ENCODE results near the gene RELT.

The RELT gene

DNA sequence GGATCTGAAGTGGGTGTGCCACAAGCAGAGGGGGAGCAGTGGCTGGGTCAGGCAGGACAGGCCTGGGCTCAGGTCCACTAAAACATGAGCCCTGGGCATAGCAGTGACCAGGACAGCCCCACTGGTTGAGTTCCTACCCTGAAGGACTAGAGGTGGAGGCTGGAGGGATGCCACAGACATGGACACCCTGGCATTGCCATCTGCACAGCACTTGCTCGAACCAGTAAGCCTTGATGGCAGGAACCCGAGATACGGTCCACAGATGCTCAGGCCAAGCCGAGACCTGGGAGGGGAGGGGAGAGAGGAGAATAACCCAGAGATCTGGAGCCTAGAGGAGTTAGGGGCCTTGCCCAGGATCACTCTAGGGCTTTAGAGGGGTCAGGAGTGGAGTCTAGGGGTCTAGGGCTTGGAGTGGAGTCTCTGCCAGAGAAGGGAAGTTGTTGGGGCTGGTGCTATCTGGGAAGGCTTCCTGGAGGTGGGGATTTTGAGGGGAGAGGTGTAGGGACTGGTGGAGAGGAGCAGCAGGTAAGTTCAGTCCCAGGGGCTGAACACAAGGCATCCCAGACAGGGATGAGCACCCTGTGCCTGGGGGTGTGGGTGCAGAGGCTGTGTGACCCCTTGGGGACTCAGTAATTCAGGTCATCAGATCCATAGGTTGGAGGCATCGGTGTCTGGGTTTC is 30.6 kb upstream of the RELT start:
- DNase-seq = no peak
- in situ Hi-C loops (cut with HindIII; ENCODE audit: low pct_ligation_motif_present, low pct_unique_long_range_greater_than_20kb, low sequenced_read_pairs) = no loop called here

DNA sequence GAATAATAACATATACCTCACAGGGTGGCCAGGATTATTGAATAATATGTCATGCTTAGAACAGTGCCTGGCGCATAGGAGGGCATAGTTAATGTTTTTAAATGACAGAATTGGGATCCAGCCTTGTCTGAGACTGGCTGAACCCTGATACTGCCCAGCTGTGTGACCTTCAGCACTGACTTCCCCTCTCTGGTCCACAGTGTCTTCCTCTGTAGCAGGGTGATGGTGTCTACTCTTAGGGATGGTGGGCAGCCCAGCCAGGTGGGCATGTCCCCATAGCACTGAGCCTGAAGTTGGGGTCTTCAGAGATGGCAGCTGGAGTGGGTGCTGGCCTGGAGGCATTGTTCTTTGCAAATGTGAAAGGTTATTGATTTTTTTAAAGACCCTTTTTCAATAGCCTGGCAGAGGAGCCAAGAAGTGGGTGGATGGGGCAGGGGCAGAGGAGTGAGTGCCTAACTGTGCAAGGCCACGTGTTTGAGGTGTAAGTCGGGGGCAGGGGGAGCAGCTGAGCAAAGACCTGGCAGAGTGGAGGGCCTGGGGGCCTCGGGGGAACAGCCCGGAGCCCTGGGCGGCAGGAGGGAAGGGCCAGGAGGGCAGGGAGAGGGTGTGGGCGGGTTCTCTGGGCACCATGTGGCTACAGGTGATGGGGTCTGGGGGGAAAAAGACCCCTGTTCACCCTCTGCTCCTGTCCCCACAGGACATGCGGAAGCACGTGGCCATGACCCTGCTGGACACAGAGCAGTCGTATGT is 29.8 kb upstream of the RELT start:
- DNase-seq = no peak
- in situ Hi-C loops (cut with HindIII; ENCODE audit: low pct_ligation_motif_present, low pct_unique_long_range_greater_than_20kb, low sequenced_read_pairs) = no loop called here

DNA sequence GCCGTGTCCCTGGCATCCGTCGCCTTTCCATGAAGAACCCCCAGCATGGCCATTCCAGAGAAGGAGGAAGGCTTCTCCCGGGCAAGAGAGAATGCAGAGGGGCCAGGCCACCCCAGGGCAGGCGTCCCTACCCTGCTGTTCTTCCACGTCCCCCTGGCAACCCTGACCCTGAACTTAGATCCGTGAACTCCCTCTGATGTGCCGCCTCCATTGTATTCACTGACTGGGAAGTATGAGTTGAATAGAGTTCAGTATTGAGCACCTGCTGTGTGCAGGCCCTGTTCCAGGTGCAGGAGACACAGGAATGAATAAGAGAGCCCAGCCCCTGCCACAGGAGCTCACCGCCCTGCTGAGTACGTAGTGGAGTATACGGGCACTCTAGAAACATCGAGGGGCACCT is 29.1 kb upstream of the RELT start:
- DNase-seq = no peak
- in situ Hi-C loops (cut with HindIII; ENCODE audit: low pct_ligation_motif_present, low pct_unique_long_range_greater_than_20kb, low sequenced_read_pairs) = no loop called here

DNA sequence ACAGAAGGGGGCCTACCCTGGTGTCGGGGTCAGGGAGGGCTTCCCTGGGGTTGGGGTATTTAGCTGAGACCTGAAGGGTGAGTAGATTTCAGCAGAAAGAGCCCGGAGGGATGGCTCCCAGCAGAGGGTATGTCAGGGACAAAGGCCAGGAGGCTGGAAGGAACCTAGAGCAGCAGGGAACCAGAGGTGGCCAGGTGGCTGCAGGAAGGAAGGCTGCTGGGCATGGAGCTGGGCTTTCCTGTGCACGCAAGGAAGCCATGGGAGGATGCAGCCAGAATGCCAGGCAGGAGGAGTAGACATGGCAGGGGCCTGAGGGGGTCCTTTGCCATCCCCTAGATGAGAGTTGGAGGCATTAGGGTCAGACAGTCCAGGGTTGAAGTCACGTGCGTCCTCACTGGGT is 27.4 kb upstream of the RELT start:
- in situ Hi-C loops (cut with HindIII; ENCODE audit: low pct_ligation_motif_present, low pct_unique_long_range_greater_than_20kb, low sequenced_read_pairs) = no loop called here
- DNase-seq = no peak

DNA sequence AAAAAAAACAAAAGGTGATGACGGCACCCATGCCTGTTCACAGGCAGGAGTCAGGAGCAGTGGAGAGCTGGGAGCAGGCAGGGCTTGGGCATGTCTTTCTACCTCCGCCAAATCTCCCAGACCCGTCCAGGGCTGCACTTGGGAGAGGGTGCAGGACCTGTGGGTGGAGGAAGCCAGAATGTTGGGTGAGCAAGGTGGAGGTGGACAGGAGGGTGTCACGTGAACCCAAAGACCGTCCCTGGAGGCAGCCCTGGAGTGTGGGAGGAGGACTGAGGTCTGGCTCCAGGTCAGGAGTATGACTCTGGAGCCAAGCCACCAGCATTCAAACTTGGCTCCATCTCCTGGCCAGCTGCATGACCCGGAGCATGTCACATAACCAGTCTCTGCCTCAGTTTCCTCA is 26.6 kb upstream of the RELT start:
- in situ Hi-C loops (cut with HindIII; ENCODE audit: low pct_ligation_motif_present, low pct_unique_long_range_greater_than_20kb, low sequenced_read_pairs) = no loop called here
- no peak for DNase-seq

DNA sequence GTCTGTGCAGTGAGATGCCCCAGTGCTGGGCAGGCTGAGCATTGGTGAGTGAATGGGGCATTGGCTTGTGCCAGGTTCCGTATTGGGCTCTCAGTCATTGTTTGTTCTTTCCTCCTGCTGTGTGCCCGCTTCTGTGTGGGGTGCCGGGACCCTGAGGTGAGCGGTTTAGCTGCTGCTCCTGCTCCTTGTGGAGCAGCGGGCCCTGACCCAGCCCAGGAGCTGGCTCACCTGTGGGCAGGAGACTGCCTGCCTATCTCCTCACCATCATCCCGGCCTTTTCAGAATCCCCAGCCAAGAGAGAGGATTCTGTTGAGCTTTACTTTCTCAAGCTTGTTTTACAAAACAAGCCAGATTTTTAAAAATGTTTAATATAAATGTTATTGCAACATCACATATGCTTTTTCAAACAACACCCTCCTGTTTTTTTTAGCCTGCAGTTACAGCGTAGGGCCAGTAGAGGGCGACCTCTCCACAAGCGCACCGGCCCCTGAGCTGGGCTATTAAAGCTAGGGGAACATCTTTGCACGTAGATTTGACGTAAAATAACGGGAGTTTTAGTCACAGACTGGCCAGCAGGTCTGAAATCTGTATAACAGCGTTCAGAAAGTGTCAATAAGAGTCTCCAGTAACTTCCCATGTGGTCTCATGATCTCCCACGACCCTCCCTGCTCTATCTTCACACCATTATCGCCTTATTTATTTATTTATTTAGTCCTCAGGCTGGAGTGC is 25.1 kb upstream of the RELT start:
- DNase-seq = peak; percentile 47

DNA sequence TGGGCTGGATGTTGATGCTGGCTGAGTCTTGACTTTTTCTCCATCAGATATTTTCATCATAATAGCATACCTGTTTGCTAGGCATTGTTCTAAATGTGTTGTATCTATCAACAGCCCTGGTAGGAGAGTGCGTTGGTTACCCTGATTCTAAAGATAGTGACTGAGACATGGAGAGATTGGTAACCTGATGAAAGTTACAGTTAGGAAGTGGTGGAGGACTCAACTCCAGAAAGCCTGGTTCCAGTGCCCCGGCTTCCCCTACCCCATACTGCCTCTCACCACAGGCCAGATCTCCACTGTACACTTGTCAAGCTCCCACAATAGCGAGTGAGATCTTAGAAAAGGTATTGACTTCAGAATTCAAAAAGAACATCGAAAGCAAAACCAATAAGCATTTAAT is 22.8 kb upstream of the RELT start:
- in situ Hi-C loops (cut with HindIII; ENCODE audit: low pct_ligation_motif_present, low pct_unique_long_range_greater_than_20kb, low sequenced_read_pairs) = no loop called here
- DNase-seq = no peak

More for the DNA sequence above, 25.1 kb upstream of the RELT start:
- in situ Hi-C loops (cut with HindIII; ENCODE audit: low pct_ligation_motif_present, low pct_unique_long_range_greater_than_20kb, low sequenced_read_pairs) = no loop called here

DNA sequence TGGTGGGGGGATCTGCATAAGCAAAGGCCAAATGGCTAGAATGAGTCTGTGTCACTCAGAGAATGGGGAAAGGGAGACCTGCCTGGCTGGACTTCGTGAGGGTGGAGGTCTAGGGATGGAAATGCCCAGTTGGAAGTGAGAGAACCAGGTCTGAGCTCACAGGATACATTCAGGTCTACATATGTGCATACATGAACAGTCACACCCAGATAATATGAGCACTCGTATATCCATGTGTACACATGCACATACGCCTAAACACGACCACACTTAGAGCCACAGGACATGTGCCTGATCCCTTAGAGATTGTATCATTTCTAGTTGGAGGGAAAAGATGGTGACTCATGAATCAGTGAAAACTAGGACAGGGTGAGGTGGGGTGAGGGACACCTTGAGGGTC is 21.1 kb upstream of the RELT start:
- no peak for DNase-seq
- in situ Hi-C loops (cut with HindIII; ENCODE audit: low pct_ligation_motif_present, low pct_unique_long_range_greater_than_20kb, low sequenced_read_pairs) = no loop called here

DNA sequence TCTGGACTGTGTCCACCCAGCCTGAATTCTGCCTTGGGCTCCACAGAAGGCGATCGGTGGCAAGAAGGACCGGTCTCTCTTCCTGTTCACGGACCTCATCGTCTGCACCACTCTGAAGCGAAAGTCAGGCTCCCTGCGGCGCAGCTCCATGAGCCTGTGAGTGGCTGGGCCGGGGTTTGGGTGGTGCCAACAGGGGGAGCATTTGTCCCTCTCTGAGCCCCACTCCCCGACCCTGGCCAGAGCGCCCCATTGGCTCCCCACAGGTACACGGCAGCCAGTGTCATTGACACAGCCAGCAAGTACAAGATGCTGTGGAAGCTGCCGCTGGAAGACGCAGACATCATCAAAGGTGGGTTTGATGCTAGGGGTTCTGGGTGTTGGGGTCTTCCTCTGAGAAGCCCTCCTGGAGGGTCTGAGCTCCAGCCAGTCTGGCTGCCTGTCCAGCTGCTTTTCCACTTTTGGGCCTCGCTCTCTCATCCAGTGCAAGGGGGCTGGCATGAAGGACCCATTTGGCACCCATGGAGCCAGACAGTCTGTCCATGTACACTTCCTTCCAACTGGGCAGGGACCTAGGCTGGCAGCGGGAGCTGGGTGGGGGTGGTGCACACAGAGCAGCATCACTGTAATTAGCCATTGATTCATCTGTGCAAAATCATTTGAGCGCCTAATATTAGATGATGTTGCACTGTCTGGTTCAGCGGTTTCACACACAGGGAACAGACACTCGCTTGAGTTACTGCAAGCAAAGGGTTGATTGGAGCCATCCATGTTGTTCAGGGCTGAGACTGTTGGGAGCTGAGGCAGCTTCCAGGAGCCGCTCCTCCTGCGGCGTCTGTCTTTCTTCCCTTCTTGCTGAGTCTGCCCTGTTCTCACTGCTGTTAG is 19.0 kb upstream of the RELT start:
- DNase-seq = no peak
- in situ Hi-C loops (cut with HindIII; ENCODE audit: low pct_ligation_motif_present, low pct_unique_long_range_greater_than_20kb, low sequenced_read_pairs) = no loop called here

DNA sequence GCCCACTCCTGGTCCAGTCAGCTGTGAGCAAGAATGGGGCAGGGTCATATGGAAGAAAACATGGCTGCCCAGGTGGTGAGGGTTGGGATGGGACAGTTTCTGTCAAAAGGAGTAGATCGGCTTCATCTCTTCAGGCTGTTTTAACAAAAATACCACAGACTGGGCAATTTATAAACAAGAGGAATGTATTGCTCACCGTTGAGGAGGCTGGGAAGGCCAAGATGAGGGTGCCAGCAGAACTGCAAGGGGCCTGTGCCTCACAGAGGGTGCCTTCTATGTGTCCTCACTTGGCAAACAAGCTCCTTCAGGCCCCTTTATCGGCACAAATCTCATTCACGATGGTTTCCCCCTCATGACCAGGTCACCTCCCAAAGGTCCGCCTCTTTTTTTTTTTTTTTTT is 18.1 kb upstream of the RELT start:
- DNase-seq = no peak
- in situ Hi-C loops (cut with HindIII; ENCODE audit: low pct_ligation_motif_present, low pct_unique_long_range_greater_than_20kb, low sequenced_read_pairs) = no loop called here

DNA sequence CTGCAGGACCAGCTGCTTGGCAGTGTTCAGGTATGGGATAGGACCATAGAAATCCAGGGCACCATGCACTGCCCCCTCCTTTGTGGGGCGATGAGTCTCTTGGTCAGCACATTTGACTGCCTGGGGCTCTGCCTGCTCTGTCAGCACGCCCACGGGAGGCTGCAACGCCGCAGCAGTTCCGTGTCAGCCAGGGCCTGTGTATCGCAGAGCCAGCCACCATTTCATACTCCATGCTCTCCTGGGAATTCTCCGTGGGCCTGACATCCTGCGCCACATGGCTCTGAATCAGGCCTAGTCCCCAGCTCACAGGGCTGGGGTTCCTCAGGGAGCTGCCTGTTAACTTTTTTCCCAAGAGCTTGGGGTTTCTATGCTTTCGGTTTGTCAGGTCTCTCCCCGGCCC is 16.9 kb upstream of the RELT start:
- in situ Hi-C loops (cut with HindIII; ENCODE audit: low pct_ligation_motif_present, low pct_unique_long_range_greater_than_20kb, low sequenced_read_pairs) = no loop called here
- no peak for DNase-seq

DNA sequence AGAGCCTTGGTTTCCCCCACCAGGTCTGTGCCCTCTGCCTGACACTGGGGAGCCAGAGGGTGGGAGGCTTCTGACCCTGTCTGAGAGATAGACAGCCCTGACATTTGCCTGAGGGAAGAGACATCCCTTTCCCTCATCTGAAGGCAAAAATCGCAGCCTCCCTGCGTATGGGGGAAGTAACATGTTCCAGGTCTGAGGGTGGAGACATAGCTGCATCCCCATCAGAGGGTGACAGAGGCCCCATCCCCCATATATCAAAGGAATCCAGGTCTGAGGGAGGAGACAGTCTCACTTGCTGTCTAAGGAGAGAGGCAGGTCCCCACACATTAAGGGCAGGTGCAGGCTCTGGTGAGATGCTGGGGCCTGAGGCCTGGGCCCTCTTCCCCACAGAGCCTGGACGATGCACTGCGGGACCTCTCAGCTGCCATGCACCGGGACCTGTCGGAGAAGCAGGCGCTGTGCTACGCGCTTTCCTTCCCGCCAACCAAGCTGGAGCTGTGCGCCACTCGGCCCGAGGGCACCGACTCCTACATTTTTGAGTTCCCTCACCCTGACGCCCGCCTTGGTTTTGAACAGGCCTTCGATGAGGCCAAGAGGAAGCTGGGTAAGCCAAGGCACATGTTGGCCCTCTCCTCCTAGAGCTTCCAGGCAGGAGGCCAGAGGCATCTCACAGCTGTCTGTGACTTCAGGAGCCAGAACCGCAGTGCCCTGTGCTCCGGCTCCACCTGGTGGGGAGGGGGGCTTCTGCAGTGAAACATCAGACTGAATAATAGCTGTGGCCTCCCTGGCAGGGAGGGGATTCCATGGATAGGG is 16.1 kb upstream of the RELT start:
- in situ Hi-C loops (cut with HindIII; ENCODE audit: low pct_ligation_motif_present, low pct_unique_long_range_greater_than_20kb, low sequenced_read_pairs) = no loop called here
- peak; percentile 39 for DNase-seq

DNA sequence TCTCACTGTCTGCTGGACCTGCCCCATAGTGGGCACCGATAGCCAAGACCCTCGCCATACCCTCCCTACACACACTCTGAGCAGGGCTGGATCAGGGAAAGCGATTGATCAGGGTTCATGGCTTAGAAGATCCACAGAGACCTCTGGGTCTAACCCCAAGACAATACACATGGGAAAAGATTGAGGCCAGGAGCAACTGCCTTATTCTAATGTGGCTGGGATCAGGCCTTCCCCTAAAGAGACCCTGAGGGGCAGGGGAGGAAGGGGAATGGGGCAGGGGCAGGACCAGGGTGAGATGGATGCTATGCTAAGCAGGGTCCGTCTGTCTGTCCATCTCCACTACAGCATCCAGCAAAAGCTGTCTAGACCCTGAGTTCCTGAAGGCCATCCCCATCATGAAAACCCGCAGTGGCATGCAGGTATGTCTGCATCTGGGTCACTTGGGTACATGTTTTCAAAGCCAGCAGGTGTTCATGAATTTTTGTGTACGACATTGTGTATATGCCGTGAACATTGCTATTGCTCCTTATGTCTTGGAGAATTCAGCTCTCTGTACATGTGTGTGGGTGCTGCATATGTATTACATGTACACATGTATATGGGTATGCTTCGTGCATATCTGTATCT is 15.3 kb upstream of the RELT start:
- in situ Hi-C loops (cut with HindIII; ENCODE audit: low pct_ligation_motif_present, low pct_unique_long_range_greater_than_20kb, low sequenced_read_pairs) = no loop called here
- no peak for DNase-seq

DNA sequence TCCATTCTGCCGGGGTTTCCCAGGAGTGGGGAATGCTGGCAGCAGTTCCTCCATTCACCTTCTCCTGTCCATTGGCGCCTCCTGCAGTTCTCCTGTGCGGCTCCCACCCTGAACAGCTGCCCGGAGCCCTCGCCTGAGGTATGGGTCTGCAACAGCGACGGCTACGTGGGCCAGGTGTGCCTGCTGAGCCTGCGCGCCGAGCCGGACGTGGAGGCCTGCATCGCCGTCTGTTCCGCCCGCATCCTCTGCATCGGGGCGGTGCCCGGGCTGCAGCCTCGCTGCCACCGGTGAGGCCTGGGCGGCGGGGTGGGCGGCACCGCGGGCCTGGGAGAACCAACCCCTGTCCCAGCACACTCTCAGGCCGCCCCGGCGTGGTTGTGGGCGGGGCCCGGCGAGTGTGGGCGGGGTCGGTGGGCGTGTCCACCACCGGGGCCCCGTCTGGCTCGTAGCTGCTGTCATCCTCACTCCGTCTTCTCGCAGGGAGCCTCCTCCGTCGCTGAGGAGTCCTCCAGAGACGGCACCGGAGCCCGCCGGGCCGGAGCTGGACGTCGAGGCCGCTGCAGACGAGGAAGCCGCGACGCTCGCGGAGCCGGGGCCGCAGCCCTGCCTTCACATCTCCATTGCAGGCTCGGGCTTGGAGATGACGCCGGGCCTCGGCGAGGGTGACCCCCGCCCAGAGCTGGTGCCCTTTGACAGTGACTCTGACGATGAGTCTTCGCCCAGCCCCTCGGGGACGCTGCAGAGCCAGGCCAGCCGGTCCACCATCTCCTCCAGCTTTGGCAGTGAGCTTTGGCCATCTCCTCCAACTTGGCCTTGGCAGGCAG is 14.0 kb upstream of the RELT start:
- no peak for DNase-seq
- in situ Hi-C loops (cut with HindIII; ENCODE audit: low pct_ligation_motif_present, low pct_unique_long_range_greater_than_20kb, low sequenced_read_pairs) = no loop called here

DNA sequence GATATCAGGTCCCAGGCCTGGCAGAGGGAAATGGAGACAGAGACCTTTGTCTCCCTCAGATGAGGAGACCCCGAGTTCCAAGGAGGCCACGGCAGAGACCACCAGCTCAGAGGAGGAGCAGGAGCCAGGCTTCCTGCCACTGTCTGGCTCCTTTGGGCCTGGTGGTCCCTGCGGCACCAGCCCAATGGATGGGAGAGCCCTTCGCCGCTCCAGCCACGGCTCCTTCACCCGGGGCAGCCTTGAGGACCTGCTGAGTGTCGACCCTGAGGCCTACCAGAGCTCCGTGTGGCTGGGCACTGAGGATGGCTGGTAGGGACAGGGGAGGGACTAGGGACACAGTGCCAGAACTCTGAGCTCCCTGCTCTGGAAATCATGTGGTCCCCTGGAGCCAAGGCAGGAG is 13.1 kb upstream of the RELT start:
- no peak for DNase-seq
- in situ Hi-C loops (cut with HindIII; ENCODE audit: low pct_ligation_motif_present, low pct_unique_long_range_greater_than_20kb, low sequenced_read_pairs) = no loop called here

DNA sequence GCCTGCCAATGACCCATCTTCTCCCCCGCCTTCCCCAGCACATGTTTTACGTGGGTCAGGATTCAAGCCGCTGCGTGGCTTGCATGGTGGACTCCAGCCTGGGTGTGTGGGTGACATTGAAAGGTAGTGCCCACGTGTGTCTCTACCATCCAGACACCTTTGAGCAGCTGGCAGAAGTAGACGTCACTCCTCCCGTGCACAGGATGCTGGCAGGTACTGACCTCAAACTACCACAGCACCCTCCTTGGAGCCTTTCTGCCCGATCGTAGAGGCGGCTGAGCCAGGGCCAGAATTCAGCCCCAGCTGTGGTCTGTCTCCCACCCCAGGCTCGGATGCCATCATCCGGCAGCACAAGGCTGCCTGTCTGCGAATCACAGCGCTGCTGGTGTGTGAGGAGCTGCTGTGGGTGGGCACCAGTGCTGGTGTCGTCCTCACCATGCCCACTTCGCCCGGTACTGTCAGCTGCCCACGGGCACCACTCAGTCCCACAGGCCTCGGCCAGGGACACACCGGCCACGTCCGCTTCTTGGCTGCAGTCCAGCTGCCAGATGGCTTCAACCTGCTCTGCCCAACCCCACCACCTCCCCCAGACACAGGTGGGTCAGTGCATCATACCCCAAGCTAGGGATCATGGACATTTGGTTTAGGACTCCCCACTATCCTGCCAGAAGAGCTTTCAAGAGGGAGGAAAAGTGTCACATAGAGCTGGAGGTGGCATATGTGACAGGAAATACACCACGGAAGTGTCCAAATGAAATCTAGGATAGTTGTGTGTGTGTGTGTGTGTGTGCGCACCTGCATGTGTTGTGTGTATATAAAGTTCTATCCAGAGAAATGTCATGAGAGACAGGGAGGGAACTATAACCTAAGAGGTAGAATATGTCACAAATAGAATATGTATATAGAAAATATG is 10.6 kb upstream of the RELT start:
- no peak for DNase-seq
- in situ Hi-C loops (cut with HindIII; ENCODE audit: low pct_ligation_motif_present, low pct_unique_long_range_greater_than_20kb, low sequenced_read_pairs) = no loop called here

Measured in ACHN (cell line).